Gastrocnemius medialis (tissue), 4 donors: ENCODE results near the gene HNRNPC.

ENCODE experiments used
- POLR2A ChIP-seq, 2 donors: fragments of 450-650 bp; IDR thresholded peaks; one replicate each; pipeline ENCODE4 v1.6.1; 2017; ENCODE audit warnings: antibody characterized with exemption in 2 of 2, mild to moderate bottlenecking in 2 of 2, moderate library complexity in 2 of 2
- TF ChIP-seq, protein P1 (sequence below), 5 experiments: fragments of 450-650 bp in 3 of 5; fragments of 200-600 bp in 2 of 5; sonication (generic) in 2 of 5; IDR thresholded peaks in 4 of 5; conservative IDR thresholded peaks in 1 of 5; 1 replicate in 4 of 5; 2 replicates in 1 of 5; pipeline ENCODE4 v1.5.1; 2016 to 2019; ENCODE audit warnings: antibody characterized with exemption in 5 of 5, mild to moderate bottlenecking in 3 of 5, moderate library complexity in 3 of 5

DNA sequence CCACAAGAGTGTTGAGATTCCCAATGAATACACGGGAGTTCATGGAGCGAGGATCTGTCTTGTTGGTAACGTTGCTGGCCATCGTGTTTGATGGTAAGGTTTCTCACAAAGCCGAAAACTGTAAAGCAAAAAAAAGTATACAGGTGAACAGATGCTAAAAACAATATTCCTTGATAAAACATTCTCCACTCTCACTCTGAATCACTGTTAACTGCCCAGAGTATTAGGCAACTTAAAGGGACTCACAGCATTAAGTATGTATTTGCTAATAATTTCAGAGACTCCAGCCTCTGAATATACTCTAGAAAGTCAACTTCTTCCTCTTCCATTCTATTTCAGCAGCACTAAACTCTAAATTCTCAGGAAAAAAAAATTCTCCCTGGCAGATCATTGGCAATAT is 35.1 kb downstream of the HNRNPC start:
- TF ChIP-seq, protein P1, sequence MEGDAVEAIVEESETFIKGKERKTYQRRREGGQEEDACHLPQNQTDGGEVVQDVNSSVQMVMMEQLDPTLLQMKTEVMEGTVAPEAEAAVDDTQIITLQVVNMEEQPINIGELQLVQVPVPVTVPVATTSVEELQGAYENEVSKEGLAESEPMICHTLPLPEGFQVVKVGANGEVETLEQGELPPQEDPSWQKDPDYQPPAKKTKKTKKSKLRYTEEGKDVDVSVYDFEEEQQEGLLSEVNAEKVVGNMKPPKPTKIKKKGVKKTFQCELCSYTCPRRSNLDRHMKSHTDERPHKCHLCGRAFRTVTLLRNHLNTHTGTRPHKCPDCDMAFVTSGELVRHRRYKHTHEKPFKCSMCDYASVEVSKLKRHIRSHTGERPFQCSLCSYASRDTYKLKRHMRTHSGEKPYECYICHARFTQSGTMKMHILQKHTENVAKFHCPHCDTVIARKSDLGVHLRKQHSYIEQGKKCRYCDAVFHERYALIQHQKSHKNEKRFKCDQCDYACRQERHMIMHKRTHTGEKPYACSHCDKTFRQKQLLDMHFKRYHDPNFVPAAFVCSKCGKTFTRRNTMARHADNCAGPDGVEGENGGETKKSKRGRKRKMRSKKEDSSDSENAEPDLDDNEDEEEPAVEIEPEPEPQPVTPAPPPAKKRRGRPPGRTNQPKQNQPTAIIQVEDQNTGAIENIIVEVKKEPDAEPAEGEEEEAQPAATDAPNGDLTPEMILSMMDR (IDR thresholded peaks at IDR 0.05 in 4 of 5, conservative IDR thresholded peaks at IDR 0.05 in 1 of 5): no peak
- TF ChIP-seq POLR2A (IDR thresholded peaks at IDR 0.05): no peak
